HUDEP-2 (cell line): ENCODE measurements around the gene ANP32A.
"Not testable (repeated sequence)": the region's sequence is repeated elsewhere in the genome, so short reads cannot be mapped to it uniquely, and the experiment has no call there.

Experiments
- DNase-seq, 76 experiments: peaks; one replicate each; lab custom pipeline; 2025; ENCODE audit not compliant: unreplicated experiment in 76 of 76; lab: John Stamatoyannopoulos, UW

Gene ANP32A

GRCh38 chr15:68820295-68821189, at the start of gene ANP32A:
Gene ANP32A (minus strand): TSS chr15:68820895. CDS start chr15:68820751, 144 bp downstream.
- DNase-seq, result peak in 75 of 76 experiments; percentile 53 to 98 (median 94)

- no peak for DNase-seq
These were observed 47.6 kb upstream of the ANP32A start for GRCh38 chr15:68868296-68868695.

- DNase-seq, result no peak
These were observed 41.7 kb upstream of the ANP32A start for GRCh38 chr15:68862415-68862814.

- DNase-seq, result not testable (repeated sequence)
These were observed 38.0 kb upstream of the ANP32A start for GRCh38 chr15:68858666-68859065.

DNA sequence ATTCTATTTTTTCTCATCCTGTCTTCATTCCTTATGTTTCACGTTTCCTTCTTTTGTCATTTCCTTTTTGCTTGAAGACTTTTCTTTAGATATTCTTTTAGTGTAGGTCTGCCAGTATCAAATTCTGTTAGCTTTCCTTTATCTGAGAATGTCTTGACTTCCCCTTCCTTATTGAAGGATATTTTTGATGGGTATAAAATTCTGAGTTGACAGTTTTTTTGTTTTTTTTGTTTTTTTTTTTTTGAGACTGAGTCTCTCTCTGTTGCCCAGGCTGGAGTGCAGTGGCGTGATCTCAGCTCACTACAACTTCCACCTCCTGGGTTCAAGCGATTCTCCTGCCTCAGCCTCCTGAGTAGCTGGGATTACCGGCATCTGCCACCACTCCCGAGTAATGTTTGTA, 36.7 kb upstream of the ANP32A start:
- not testable (repeated sequence) for DNase-seq

DNA sequence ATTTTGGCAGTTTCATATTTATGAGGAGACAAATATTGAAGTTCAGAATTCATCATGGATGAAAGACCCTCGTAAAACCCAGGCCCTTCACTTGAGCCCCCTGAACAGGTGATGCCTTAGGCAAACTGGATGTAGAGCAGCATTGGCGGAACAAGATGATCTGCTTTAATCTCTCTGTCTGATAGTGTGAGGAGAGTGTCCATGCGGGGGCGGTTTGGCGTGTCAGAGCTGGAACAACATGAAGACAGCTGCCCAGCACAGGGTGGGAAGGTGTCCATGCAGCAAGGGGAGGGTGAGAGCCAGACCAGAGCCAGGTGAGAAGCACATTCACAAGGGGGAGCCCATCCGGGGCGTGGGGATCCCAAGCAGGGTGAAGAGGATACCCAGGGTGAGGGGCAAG, 31.8 kb upstream of the ANP32A start:
- DNase-seq, result no peak

- DNase-seq, result no peak
These were observed 31.3 kb upstream of the ANP32A start for GRCh38 chr15:68851971-68852370.

- no peak for DNase-seq
These were observed 28.8 kb upstream of the ANP32A start for GRCh38 chr15:68849497-68849896.

DNA sequence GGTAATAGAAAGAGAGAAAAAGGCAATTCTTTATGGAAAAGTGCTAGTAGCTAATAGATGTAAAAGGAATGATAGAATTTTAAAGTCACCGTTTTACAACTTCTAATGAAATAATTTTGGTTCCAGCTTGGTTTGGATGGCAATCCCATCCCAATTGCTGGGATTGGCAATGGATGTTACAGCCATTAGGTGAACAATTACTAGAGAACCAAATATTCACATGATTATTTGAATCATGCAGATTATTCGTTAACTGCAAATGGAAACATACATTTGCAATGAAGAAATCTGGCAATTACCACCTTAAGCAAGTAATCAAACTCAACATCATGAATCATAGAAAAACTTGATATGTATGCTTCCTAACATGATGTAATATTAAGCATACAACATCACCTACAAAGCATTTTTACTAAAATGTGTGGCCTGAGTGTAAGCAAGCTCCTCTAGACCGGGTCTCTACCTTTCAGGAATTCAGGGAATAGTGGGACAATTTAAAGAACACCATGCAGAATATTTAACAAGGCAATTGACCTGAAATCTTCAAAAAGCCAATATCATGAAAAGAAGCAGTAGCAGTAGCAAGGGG, 26.2 kb upstream of the ANP32A start:
- DNase-seq, result no peak

- no peak for DNase-seq
These were observed 24.3 kb upstream of the ANP32A start for GRCh38 chr15:68844856-68845550.

GRCh38 chr15:68843425-68844311, 23.0 kb upstream of the ANP32A start:
- DNase-seq, result peak in 1 of 76 experiments; percentile 9

DNA sequence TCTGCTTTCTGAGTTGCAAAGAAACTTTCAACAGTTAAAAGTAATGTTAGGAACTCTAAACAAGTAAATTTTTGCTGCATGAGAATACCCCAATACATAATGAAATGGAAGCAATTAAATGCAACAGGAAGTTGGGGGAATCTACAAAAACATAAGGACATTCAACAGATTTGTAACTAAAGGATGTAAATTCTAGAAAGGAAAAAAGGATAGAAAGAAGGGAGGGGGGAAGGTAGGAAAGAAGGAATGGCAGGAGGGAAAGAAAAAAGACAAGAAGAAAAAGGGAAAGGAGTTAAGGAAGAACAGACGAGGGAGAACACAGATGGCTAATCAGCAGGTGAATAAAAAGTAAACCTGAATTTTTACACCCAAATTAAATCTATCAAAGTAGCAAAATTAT, 22.3 kb upstream of the ANP32A start:
- DNase-seq, result no peak

- DNase-seq, result no peak
These were observed 13.7 kb upstream of the ANP32A start for GRCh38 chr15:68834346-68834745.

DNA sequence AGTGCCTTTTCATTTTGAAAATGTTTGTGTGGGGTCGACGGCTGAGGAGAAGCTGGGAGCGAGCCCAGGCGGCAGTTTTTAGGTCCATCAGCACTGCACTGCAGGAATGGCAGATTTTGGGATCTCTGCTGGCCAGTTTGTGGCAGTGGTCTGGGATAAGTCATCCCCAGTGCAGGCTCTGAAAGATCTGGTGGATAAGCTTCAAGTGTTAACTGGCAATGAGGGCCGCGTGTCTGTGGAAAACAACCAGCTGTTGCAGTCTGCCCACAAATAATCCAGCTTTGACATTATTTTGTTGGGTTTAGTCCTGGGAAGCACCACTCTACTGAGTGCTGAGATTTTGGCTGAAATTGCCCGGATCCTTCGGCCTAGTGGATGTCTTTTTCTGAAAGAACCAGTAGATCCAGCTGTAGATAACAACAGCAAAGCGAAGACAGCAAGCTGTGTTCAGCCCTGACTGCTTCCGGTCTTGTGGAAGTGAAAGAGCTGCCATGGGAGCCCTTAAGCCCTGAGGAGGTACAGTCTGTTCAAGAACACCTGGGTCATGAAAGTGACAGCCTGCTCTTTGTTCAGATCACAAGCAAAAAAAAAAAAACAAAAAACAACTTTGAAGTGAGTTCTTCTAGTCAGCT, 13.1 kb upstream of the ANP32A start:
- no peak for DNase-seq

DNA sequence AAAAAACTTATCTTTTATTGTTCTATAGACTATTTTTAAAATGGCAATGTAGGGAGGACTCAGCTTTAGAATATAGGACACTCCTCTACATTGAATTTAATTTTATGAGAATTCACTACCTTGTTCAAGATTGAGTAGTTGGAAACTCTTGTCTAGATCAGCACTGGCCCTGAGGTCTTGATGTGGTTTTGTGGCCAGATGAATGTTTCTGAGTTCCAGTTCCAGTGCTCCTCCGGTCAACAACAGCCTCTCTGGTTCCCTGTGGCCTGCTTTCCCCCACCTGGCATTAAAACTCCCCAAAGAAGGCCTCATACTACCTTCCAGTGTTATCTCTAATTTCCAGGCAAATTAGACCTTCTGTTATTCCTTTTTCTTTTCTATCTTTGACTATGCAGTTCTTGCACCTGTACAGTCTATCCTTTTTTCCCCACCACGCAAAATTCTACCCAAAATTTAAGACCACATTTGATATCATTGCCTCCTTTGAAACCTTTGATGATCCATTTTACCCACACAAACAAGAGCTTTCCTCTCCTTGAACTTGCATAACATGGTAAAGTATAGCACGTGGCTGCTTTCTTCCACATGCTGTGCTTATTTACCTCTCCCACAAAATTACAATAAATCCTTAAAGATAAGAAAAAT, 9.6 kb upstream of the ANP32A start:
- DNase-seq, result no peak

- peak in 9 of 76 experiments; percentile 10 to 28 (median 15) for DNase-seq
These were observed 8.4 kb upstream of the ANP32A start for GRCh38 chr15:68829068-68829467.

DNA sequence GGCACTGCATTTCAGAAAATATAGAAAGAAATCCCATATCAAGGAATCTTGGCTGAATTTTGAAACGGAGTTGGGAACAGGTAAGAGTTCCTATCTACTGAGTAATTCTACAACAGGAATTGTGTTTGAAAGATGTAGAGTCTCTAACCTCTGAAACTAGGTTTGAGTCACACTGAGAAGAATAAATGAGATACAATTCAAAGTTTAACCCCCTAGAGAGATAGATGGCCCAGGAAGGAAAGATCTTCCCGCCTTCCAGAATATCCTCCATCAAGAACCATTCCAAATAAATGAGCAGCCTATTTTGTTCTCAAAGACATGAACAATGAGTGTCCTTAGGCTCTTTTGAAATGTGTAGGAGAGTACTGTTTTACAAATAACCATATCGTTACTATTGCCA, 2.9 kb upstream of the ANP32A start:
- DNase-seq, result no peak

- DNase-seq, result no peak
These were observed 2.1 kb upstream of the ANP32A start for GRCh38 chr15:68822818-68823217.

- DNase-seq, result peak in 7 of 76 experiments; percentile 4 to 24 (median 14)
These were observed 1.2 kb upstream of the ANP32A start for GRCh38 chr15:68821841-68822381.
